Endodermal cell (in vitro differentiated cells): ENCODE data around the gene SFMBT2. TPM values are rescaled to one million over a fixed set of nuclear protein-coding genes. Genes with fewer than 3 reads are reported as not detected.

Experiments used
- DNase-seq: peaks from one replicate; pipeline ENCODE4 v3.0.0-alpha.2; 2017
- H3K27ac ChIP-seq: 2 replicates; pipeline ENCODE4 v1.5.1; 2013; ENCODE audit warnings: mild to moderate bottlenecking, low read depth, low read length, moderate library complexity
- H3K27me3 ChIP-seq: 2 replicates; pipeline ENCODE4 v1.6.1; 2013; ENCODE audit warnings: mild to moderate bottlenecking, low read length, moderate library complexity; ENCODE audit not compliant: insufficient read depth, control insufficient read depth, poor library complexity, severe bottlenecking
- H3K36me3 ChIP-seq: 2 replicates; pipeline ENCODE4 v1.7.0; 2013; ENCODE audit warnings: mild to moderate bottlenecking, low read length, moderate library complexity; ENCODE audit not compliant: control insufficient read depth, insufficient read depth
- H3K4me1 ChIP-seq: one replicate; pipeline ENCODE4 v1.7.0; 2013; ENCODE audit warnings: low read length; ENCODE audit not compliant: control insufficient read depth, insufficient read depth
- H3K4me3 ChIP-seq: 2 replicates; pipeline ENCODE4 v1.5.1; 2013; ENCODE audit warnings: mild to moderate bottlenecking, low read length, moderate library complexity
- H3K9ac ChIP-seq: 2 replicates; pipeline ENCODE4 v1.6.1; 2013; ENCODE audit warnings: mild to moderate bottlenecking, low read length, moderate library complexity; ENCODE audit not compliant: poor library complexity, severe bottlenecking; ENCODE audit errors: extremely low read depth
- H3K9me3 ChIP-seq: 2 replicates; pipeline ENCODE4 v1.6.1; 2013; ENCODE audit warnings: mild to moderate bottlenecking, low read length, moderate library complexity; ENCODE audit not compliant: control insufficient read depth
- H3K27ac Mint-ChIP-seq: 2 replicates; pipeline ENCODE4 v1.8.0; 2020; ENCODE audit warnings: mixed read lengths
- H3K27me3 Mint-ChIP-seq: 2 replicates; pipeline ENCODE4 v1.8.0; 2021; ENCODE audit warnings: mild to moderate bottlenecking, mixed read lengths; ENCODE audit not compliant: insufficient read depth
- H3K36me3 Mint-ChIP-seq: 2 replicates; pipeline ENCODE4 v1.8.0; 2020; ENCODE audit warnings: low read depth, mixed read lengths
- H3K4me1 Mint-ChIP-seq: 2 replicates; pipeline ENCODE4 v1.8.0; 2020; ENCODE audit warnings: mixed read lengths
- H3K4me3 Mint-ChIP-seq: 2 replicates; pipeline ENCODE4 v1.8.0; 2020; ENCODE audit warnings: mild to moderate bottlenecking, moderate library complexity, mixed read lengths
- H3K9me3 Mint-ChIP-seq: 2 replicates; pipeline ENCODE4 v1.8.0; 2020; ENCODE audit warnings: mild to moderate bottlenecking, mixed read lengths
- WGBS, 2 experiments: methylation state at CpG; one replicate each; pipeline versions ENCODE4 v1.1.5 to v1.1.7; 2013; ENCODE audit warnings: missing lambda C conversion rate in 2 of 2, mixed read lengths in 1 of 2; ENCODE audit not compliant: insufficient coverage in 1 of 2, insufficient read length in 1 of 2; 5-methylcytosine and 5-hydroxymethylcytosine counted together
- total RNA-seq, 2 donors: library from RNA; stranded (reverse); fragmentation: NEBNext Ultra II Directional in 1 of 2; extraction: Animal tissue kit (Norgen Biotek cat#: 25700) in 1 of 2; gene quantifications; 2 replicates in 1 of 2; 3 replicates in 1 of 2; pipeline ENCODE4 v1.2.1, GENCODE V29; 2021
- TF ChIP-seq, protein P1 (sequence below): fragments of 200-600 bp; sonication (generic); conservative IDR thresholded peaks from 2 replicates; pipeline ENCODE4 v1.5.0; 2021; ENCODE audit warnings: antibody characterized with exemption, mild to moderate bottlenecking

Gene SFMBT2
- total RNA-seq, 2 donors from 2014 or later, result 3.9 to 5.3 TPM

DNA sequence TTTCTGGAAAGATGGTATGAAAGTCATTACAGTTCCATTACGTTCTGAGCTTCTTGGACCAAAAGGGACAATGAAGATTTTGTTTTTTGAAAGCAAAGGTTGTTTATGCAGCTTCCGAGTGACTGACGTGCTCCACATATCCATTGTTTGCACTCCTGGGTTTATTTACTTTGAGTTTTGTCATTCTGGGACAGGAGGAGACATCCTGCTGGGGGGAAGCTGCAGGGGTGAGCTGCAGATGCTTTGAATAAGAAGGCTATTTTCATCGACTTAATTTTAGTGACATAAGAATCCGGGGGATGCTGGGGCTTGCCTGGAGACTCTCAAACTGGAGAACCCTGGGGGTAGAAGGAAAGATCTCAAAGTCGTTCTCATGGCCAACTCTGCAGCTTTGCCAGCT, 12.7 kb upstream of the SFMBT2 start:
- Histone ChIP-seq H3K36me3 (no peaks in the 10 kb centered on the region), H3K4me3 (peak overlapping the region; percentile 57), H3K9me3 (no peaks in the 10 kb centered on the region), H3K27ac (no peak overlapping the region), H3K4me1 (peaks cover 8% of the 10 kb centered on the region), H3K9ac (no peak overlapping the region), H3K27me3 (peaks cover 18% of the 10 kb centered on the region)
- Mint-ChIP-seq H3K4me3 (peak overlapping the region; percentile 36), H3K27me3 (peaks cover 33% of the 10 kb centered on the region), H3K4me1 (peaks cover 28% of the 10 kb centered on the region), H3K9me3 (peaks cover 2% of the 10 kb centered on the region), H3K36me3 (no peaks in the 10 kb centered on the region), H3K27ac (no peak overlapping the region)
- 10 to 16% methylated on average over 3 to 6 of the region's 6 CpGs for WGBS, 2 experiments
- TF ChIP-seq, protein P1, sequence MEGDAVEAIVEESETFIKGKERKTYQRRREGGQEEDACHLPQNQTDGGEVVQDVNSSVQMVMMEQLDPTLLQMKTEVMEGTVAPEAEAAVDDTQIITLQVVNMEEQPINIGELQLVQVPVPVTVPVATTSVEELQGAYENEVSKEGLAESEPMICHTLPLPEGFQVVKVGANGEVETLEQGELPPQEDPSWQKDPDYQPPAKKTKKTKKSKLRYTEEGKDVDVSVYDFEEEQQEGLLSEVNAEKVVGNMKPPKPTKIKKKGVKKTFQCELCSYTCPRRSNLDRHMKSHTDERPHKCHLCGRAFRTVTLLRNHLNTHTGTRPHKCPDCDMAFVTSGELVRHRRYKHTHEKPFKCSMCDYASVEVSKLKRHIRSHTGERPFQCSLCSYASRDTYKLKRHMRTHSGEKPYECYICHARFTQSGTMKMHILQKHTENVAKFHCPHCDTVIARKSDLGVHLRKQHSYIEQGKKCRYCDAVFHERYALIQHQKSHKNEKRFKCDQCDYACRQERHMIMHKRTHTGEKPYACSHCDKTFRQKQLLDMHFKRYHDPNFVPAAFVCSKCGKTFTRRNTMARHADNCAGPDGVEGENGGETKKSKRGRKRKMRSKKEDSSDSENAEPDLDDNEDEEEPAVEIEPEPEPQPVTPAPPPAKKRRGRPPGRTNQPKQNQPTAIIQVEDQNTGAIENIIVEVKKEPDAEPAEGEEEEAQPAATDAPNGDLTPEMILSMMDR, result no peak
- DNase-seq, result peak; percentile 72

DNA sequence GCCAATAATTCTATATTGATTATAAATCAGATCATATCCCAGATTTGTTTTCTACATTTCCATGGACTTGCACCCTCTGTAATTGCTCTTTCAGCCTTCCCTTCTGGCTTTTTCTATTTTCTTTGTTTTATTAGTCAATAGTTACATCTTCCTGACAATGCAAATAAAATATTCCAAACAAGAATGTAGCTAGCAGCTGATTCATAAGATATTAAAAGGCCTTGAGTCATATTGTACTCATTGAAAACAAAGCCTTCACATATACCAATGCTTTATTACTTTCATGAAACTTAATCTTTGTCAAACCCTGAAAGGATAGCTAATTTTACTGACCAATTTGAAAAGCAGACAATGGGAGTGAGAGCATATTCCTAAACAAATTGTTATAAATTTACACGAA, 10.7 kb upstream of the SFMBT2 start:
- no peak overlapping the region for H3K4me3 Mint-ChIP-seq
- H3K36me3 Mint-ChIP-seq, result no peaks in the 10 kb centered on the region
- no peak for DNase-seq
- Histone ChIP-seq H3K9ac (no peak overlapping the region), H3K4me1 (peaks cover 8% of the 10 kb centered on the region), H3K27ac (no peak overlapping the region), H3K4me3 (no peak overlapping the region), H3K36me3 (no peaks in the 10 kb centered on the region), H3K27me3 (peaks cover 22% of the 10 kb centered on the region), H3K9me3 (no peaks in the 10 kb centered on the region)
- peaks cover 2% of the 10 kb centered on the region for H3K9me3 Mint-ChIP-seq
- H3K27me3 Mint-ChIP-seq, result peaks cover 41% of the 10 kb centered on the region
- H3K27ac Mint-ChIP-seq, result no peak overlapping the region
- H3K4me1 Mint-ChIP-seq, result peaks cover 30% of the 10 kb centered on the region
- WGBS, 2 experiments, result 78 to 91% methylated on average over 1 of the region's 1 CpG
- TF ChIP-seq, protein P1, result no peak

DNA sequence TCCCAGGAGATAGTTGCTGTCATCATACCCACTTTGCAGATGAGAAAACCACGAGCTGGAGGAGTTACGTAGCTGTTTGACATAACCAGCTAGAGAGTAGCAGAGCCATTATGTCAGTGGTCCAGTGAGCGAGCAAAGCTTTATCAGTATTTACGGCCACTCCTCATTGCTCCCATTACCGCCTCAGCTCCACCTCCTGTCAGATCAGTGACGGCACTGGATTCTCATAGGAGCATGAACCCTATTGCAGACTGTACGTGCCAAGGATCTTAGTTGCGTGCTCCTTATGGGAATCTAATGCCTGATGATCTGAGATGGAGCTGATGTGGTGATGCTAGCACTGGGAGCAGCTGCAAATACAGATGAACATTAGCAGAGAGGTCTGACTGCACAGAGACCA, 9.2 kb upstream of the SFMBT2 start:
- Histone ChIP-seq H3K36me3 (no peaks in the 10 kb centered on the region), H3K27ac (no peak overlapping the region), H3K27me3 (peaks cover 37% of the 10 kb centered on the region), H3K4me1 (peaks cover 8% of the 10 kb centered on the region), H3K9ac (no peak overlapping the region), H3K9me3 (no peaks in the 10 kb centered on the region), H3K4me3 (no peak overlapping the region)
- 94% methylated on average over 5 to 8 of the region's 8 CpGs for WGBS, 2 experiments
- Mint-ChIP-seq H3K36me3 (no peaks in the 10 kb centered on the region), H3K9me3 (peaks cover 2% of the 10 kb centered on the region), H3K27ac (no peak overlapping the region), H3K27me3 (peaks cover 53% of the 10 kb centered on the region), H3K4me3 (no peak overlapping the region), H3K4me1 (peaks cover 26% of the 10 kb centered on the region)
- no peak for DNase-seq
- TF ChIP-seq, protein P1, result no peak
